ENCODE data around the gene PAAF1. TPM values are rescaled to one million over a fixed set of nuclear protein-coding genes. Genes with fewer than 3 reads are reported as not detected.

Gene PAAF1
- total RNA-seq, 2 donors from 2014 or later: 8.7 to 8.8 TPM

GRCh38 chr11:73956876-73957653, 80.3 kb downstream of the PAAF1 start:
- H3K4me1 ChIP-seq (ENCODE audit: control insufficient read depth in 1 of 2, low read depth in 2 of 2): no peaks in the 10 kb centered on the region
- H3K27ac ChIP-seq: no peak overlapping the region
- no peaks in the 10 kb centered on the region for H3K27me3 ChIP-seq (replicated peaks; ENCODE audit: insufficient read depth)
- H3K4me3 ChIP-seq: no peak overlapping the region
- H3K9me3 ChIP-seq: no peaks in the 10 kb centered on the region
- no peaks in the 10 kb centered on the region for H3K36me3 ChIP-seq
- DNase-seq (ENCODE audit: low spot score) (no peak), ATAC-seq (ENCODE audit: insufficient number of reproducible peaks, low FRiP score, low read depth) (no peak)
- no peak for TF ChIP-seq CTCF (IDR thresholded peaks at IDR 0.05)

GRCh38 chr11:73957654-73958361, 81.0 kb downstream of the PAAF1 start:
- Histone ChIP-seq H3K9me3 (no peaks in the 10 kb centered on the region), H3K27ac (no peak overlapping the region), H3K27me3 (replicated peaks; ENCODE audit: insufficient read depth) (no peaks in the 10 kb centered on the region), H3K4me3 (no peak overlapping the region), H3K36me3 (no peaks in the 10 kb centered on the region), H3K4me1 (ENCODE audit: control insufficient read depth in 1 of 2, low read depth in 2 of 2) (no peaks in the 10 kb centered on the region)
- no peak for ATAC-seq (ENCODE audit: insufficient number of reproducible peaks, low FRiP score, low read depth)
- DNase-seq (ENCODE audit: low spot score): no peak
- no peak for TF ChIP-seq CTCF (IDR thresholded peaks at IDR 0.05)

- Histone ChIP-seq H3K27me3 (replicated peaks; ENCODE audit: insufficient read depth) (no peaks in the 10 kb centered on the region), H3K27ac (no peak overlapping the region), H3K4me3 (no peak overlapping the region), H3K9me3 (no peaks in the 10 kb centered on the region), H3K4me1 (ENCODE audit: control insufficient read depth in 1 of 2, low read depth in 2 of 2) (no peaks in the 10 kb centered on the region), H3K36me3 (no peaks in the 10 kb centered on the region)
- ATAC-seq (ENCODE audit: insufficient number of reproducible peaks, low FRiP score, low read depth) (no peak), DNase-seq (ENCODE audit: low spot score) (no peak)
- no peak for TF ChIP-seq CTCF (IDR thresholded peaks at IDR 0.05)
Observed at GRCh38 chr11:73958521-73959141, 81.8 kb downstream of the PAAF1 start.

- no peaks in the 10 kb centered on the region for H3K4me1 ChIP-seq (ENCODE audit: control insufficient read depth in 1 of 2, low read depth in 2 of 2)
- H3K27ac ChIP-seq: no peak overlapping the region
- no peaks in the 10 kb centered on the region for H3K36me3 ChIP-seq
- no peak overlapping the region for H3K4me3 ChIP-seq
- TF ChIP-seq CTCF (IDR thresholded peaks at IDR 0.05): no peak
- ATAC-seq (ENCODE audit: insufficient number of reproducible peaks, low FRiP score, low read depth) (no peak), DNase-seq (ENCODE audit: low spot score) (no peak)
- H3K27me3 ChIP-seq (replicated peaks; ENCODE audit: insufficient read depth): no peaks in the 10 kb centered on the region
- no peaks in the 10 kb centered on the region for H3K9me3 ChIP-seq
Observed at GRCh38 chr11:73961321-73961720, 84.5 kb downstream of the PAAF1 start.

- no peak for TF ChIP-seq CTCF (IDR thresholded peaks at IDR 0.05)
- no peak for ATAC-seq (ENCODE audit: insufficient number of reproducible peaks, low FRiP score, low read depth)
Observed at GRCh38 chr11:73962101-73962705, 85.4 kb downstream of the PAAF1 start.

More at GRCh38 chr11:73962101-73962705, 85.4 kb downstream of the PAAF1 start:
- Histone ChIP-seq H3K4me3 (no peak overlapping the region), H3K27me3 (replicated peaks; ENCODE audit: insufficient read depth) (no peaks in the 10 kb centered on the region), H3K4me1 (ENCODE audit: control insufficient read depth in 1 of 2, low read depth in 2 of 2) (no peaks in the 10 kb centered on the region), H3K9me3 (no peaks in the 10 kb centered on the region), H3K36me3 (no peaks in the 10 kb centered on the region), H3K27ac (no peak overlapping the region)
- no peak for DNase-seq (ENCODE audit: low spot score)

Measured in thoracic aorta (tissue), 2 donors.